OCI-LY3 (cell line): ENCODE measurements around the gene KMT2E.

ENCODE experiments used
- H2AFZ ChIP-seq: fragments of 200-600, 300-600 bp; shearing (Covaris generic); 2 replicates; pipeline ENCODE4 v1.6.0; 2014; ENCODE audit warnings: antibody characterized with exemption, low read depth, low read length
- H3K27ac ChIP-seq: fragments of 200-600, 300-600 bp; sonication (generic); 2 replicates; pipeline ENCODE4 v1.5.1; 2014; ENCODE audit warnings: mild to moderate bottlenecking, low read length, moderate library complexity, mixed read lengths
- H3K27me3 ChIP-seq: fragments of 200-600, 300-600 bp; sonication (generic); 2 replicates; pipeline ENCODE4 v1.6.1; 2014; ENCODE audit warnings: low read depth, low read length, mixed read lengths
- H3K36me3 ChIP-seq: fragments of 200-600, 300-600 bp; sonication (generic); replicated peaks from 2 replicates; pipeline ENCODE3; 2014; ENCODE audit warnings: low read depth, low read length, mixed read lengths
- H3K4me1 ChIP-seq: fragments of 300-600, 200-600 bp; sonication (generic); 2 replicates; pipeline ENCODE4 v1.6.1; 2014; ENCODE audit warnings: low read length, mixed read lengths
- H3K4me2 ChIP-seq: fragments of 200-600, 300-600 bp; sonication (generic); 2 replicates; pipeline ENCODE4 v1.6.1; 2014; ENCODE audit warnings: low read length, mixed read lengths
- H3K4me3 ChIP-seq: fragments of 300-600, 200-600 bp; sonication (generic); 2 replicates; pipeline ENCODE4 v1.5.1; 2014; ENCODE audit warnings: antibody characterized with exemption, mild to moderate bottlenecking, low read length, moderate library complexity
- H3K79me2 ChIP-seq: fragments of 300-600, 200-600 bp; shearing (Covaris generic); 2 replicates; pipeline ENCODE4 v1.6.1; 2014; ENCODE audit warnings: mild to moderate bottlenecking, low read length, mixed read lengths
- H3K9ac ChIP-seq: fragments of 300-600, 200-600 bp; shearing (Covaris generic); 2 replicates; pipeline ENCODE4 v1.6.0; 2014; ENCODE audit warnings: mild to moderate bottlenecking, low read length, moderate library complexity
- H3K9me3 ChIP-seq: fragments of 200-600, 300-600 bp; shearing (Covaris generic); 2 replicates; pipeline ENCODE4 v1.6.1; 2014; ENCODE audit warnings: low read length, mixed read lengths; ENCODE audit not compliant: insufficient read depth
- H4K20me1 ChIP-seq: fragments of 200-600, 300-600 bp; sonication (generic); 2 replicates; pipeline ENCODE4 v1.6.1; 2016; ENCODE audit warnings: low read length, mixed read lengths; ENCODE audit not compliant: insufficient read depth
- EZH2phosphoT487 ChIP-seq: fragments of 200-600 bp; shearing (Covaris generic); IDR thresholded peaks from 2 replicates; pipeline ENCODE4 v1.6.1; 2018; ENCODE audit warnings: antibody characterized with exemption, mixed run types, low read depth
- TF ChIP-seq, protein P1 (sequence below): fragments of 200-600, 300-600 bp; sonication (generic); IDR thresholded peaks from 2 replicates; pipeline ENCODE4 v1.5.1; 2014; ENCODE audit warnings: antibody characterized with exemption, low read length, low read depth

The KMT2E gene

GRCh38 chr7:105068886-105069285, 54.9 kb downstream of the KMT2E start:
- no peak overlapping the region for H3K27ac ChIP-seq
- peaks cover 50% of the 10 kb centered on the region for H4K20me1 ChIP-seq
- no peaks in the 10 kb centered on the region for H3K4me1 ChIP-seq
- peaks cover 39% of the 10 kb centered on the region for H3K79me2 ChIP-seq
- H3K27me3 ChIP-seq, result no peaks in the 10 kb centered on the region
- peaks cover 55% of the 10 kb centered on the region for H3K36me3 ChIP-seq
- no peak for TF ChIP-seq EZH2phosphoT487
- TF ChIP-seq, protein P1, sequence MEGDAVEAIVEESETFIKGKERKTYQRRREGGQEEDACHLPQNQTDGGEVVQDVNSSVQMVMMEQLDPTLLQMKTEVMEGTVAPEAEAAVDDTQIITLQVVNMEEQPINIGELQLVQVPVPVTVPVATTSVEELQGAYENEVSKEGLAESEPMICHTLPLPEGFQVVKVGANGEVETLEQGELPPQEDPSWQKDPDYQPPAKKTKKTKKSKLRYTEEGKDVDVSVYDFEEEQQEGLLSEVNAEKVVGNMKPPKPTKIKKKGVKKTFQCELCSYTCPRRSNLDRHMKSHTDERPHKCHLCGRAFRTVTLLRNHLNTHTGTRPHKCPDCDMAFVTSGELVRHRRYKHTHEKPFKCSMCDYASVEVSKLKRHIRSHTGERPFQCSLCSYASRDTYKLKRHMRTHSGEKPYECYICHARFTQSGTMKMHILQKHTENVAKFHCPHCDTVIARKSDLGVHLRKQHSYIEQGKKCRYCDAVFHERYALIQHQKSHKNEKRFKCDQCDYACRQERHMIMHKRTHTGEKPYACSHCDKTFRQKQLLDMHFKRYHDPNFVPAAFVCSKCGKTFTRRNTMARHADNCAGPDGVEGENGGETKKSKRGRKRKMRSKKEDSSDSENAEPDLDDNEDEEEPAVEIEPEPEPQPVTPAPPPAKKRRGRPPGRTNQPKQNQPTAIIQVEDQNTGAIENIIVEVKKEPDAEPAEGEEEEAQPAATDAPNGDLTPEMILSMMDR, result no peak
- H3K9me3 ChIP-seq, result no peaks in the 10 kb centered on the region
- H3K9ac ChIP-seq, result no peak overlapping the region
- no peak overlapping the region for H3K4me2 ChIP-seq
- H3K4me3 ChIP-seq, result no peak overlapping the region
- H2AFZ ChIP-seq, result no peak overlapping the region

DNA sequence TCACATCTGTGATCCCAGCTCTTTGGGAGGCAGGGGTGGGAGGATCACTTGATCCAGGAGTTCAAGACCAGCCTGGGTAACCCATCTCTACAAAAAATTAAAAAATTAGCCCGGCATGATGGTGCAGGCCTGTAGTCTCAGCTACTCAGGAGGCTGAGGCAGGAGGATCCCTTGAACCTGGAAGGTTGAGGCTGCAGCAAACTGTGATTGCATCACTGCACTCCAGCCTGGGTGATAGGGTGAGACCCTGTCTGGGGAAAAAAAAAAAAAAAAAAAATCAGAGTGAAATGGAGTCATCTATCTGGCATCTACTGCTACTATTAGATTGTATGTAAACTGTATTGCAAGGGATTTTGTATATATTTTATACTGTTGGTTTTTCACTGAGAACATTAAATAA, 59.1 kb downstream of the KMT2E start:
- H3K9me3 ChIP-seq, result no peaks in the 10 kb centered on the region
- H3K4me2 ChIP-seq, result no peak overlapping the region
- H3K4me3 ChIP-seq, result no peak overlapping the region
- no peak overlapping the region for H2AFZ ChIP-seq
- H3K79me2 ChIP-seq, result peaks cover 19% of the 10 kb centered on the region
- peaks cover 32% of the 10 kb centered on the region for H4K20me1 ChIP-seq
- TF ChIP-seq, protein P1, result no peak
- no peak for TF ChIP-seq EZH2phosphoT487
- H3K4me1 ChIP-seq, result no peaks in the 10 kb centered on the region
- H3K36me3 ChIP-seq, result peaks cover 64% of the 10 kb centered on the region
- H3K27ac ChIP-seq, result no peak overlapping the region
- no peak overlapping the region for H3K9ac ChIP-seq
- no peaks in the 10 kb centered on the region for H3K27me3 ChIP-seq

DNA sequence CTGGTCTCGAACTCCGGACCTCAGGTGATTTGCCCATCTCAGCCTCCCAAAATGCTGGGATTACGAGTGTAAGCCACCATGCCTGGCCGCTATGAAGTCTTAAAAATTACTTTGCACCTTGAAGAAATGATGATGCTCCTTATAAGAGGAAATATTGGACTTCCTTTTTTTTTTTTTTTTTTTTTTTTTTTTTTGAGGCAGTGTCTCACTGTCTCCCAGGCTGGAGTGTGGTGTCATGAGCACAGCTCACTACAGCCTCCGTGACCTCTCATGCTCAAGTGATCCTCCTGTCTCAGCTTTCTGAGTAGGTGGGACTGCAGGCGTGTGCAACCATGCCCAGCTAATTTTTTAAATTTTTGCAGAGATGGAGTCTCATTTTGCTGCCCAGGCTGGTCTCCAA, 65.3 kb downstream of the KMT2E start:
- peaks cover 10% of the 10 kb centered on the region for H3K79me2 ChIP-seq
- H3K27ac ChIP-seq, result no peak overlapping the region
- H3K9me3 ChIP-seq, result no peaks in the 10 kb centered on the region
- no peak overlapping the region for H3K9ac ChIP-seq
- H3K4me1 ChIP-seq, result peaks cover 20% of the 10 kb centered on the region
- H3K36me3 ChIP-seq, result peaks cover 60% of the 10 kb centered on the region
- H4K20me1 ChIP-seq, result peaks cover 46% of the 10 kb centered on the region
- H2AFZ ChIP-seq, result no peak overlapping the region
- no peak overlapping the region for H3K4me2 ChIP-seq
- H3K4me3 ChIP-seq, result no peak overlapping the region
- H3K27me3 ChIP-seq, result no peaks in the 10 kb centered on the region
- TF ChIP-seq EZH2phosphoT487, result no peak
- TF ChIP-seq, protein P1, result no peak

DNA sequence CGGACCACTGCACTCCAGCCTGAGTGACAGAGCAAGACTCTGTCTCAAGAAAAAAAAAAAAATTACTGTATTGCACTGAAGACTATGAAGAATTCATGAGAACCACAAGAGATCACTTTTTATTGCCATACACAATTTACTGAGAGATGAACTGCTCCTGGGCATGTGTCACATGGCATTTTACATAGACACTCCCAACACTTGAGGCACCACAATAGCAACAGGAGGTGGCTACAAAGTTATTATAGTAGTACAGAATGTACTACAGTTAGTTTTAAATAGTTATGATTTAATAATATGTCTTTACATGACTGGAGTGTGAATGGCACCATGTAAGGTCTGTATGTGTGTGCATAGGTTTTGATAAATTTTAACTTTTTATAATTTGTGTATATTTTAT, 70.6 kb downstream of the KMT2E start:
- H3K4me2 ChIP-seq, result no peak overlapping the region
- H2AFZ ChIP-seq, result no peak overlapping the region
- H3K27ac ChIP-seq, result no peak overlapping the region
- peaks cover 20% of the 10 kb centered on the region for H3K4me1 ChIP-seq
- no peak for TF ChIP-seq EZH2phosphoT487
- TF ChIP-seq, protein P1, result no peak
- H3K9me3 ChIP-seq, result no peaks in the 10 kb centered on the region
- peaks cover 40% of the 10 kb centered on the region for H3K36me3 ChIP-seq
- H3K27me3 ChIP-seq, result no peaks in the 10 kb centered on the region
- no peak overlapping the region for H3K9ac ChIP-seq
- peaks cover 49% of the 10 kb centered on the region for H4K20me1 ChIP-seq
- no peak overlapping the region for H3K4me3 ChIP-seq
- peaks cover 10% of the 10 kb centered on the region for H3K79me2 ChIP-seq
